ENCODE results near the gene PTH2. TPM values are rescaled to one million over a fixed set of nuclear protein-coding genes. Genes with fewer than 3 reads are reported as not detected.

PTH2 gene
- total RNA-seq, 1 donor from 2014 or later, result not detected

- peak overlapping the region; percentile 56 for H3K27ac Mint-ChIP-seq (ENCODE audit: unreplicated experiment)
- no peak for DNase-seq (ENCODE audit: extremely low spot score, unreplicated experiment)
- TF ChIP-seq, protein P1, sequence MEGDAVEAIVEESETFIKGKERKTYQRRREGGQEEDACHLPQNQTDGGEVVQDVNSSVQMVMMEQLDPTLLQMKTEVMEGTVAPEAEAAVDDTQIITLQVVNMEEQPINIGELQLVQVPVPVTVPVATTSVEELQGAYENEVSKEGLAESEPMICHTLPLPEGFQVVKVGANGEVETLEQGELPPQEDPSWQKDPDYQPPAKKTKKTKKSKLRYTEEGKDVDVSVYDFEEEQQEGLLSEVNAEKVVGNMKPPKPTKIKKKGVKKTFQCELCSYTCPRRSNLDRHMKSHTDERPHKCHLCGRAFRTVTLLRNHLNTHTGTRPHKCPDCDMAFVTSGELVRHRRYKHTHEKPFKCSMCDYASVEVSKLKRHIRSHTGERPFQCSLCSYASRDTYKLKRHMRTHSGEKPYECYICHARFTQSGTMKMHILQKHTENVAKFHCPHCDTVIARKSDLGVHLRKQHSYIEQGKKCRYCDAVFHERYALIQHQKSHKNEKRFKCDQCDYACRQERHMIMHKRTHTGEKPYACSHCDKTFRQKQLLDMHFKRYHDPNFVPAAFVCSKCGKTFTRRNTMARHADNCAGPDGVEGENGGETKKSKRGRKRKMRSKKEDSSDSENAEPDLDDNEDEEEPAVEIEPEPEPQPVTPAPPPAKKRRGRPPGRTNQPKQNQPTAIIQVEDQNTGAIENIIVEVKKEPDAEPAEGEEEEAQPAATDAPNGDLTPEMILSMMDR (IDR thresholded peaks at IDR 0.05), result no peak
- H3K27me3 Mint-ChIP-seq (ENCODE audit: unreplicated experiment), result peaks cover 11% of the 10 kb centered on the region
- H3K9me3 Mint-ChIP-seq (ENCODE audit: unreplicated experiment), result no peaks in the 10 kb centered on the region
- H3K4me1 Mint-ChIP-seq (ENCODE audit: unreplicated experiment), result peaks cover 19% of the 10 kb centered on the region
- H3K36me3 Mint-ChIP-seq (ENCODE audit: unreplicated experiment), result no peaks in the 10 kb centered on the region
- H3K4me3 Mint-ChIP-seq (ENCODE audit: unreplicated experiment), result peak overlapping the region; percentile 7
These were observed 19.6 kb downstream of the PTH2 start for GRCh38 chr19:49403404-49404187.

GRCh38 chr19:49400029-49400428, 23.2 kb downstream of the PTH2 start:
- H3K9me3 Mint-ChIP-seq (ENCODE audit: unreplicated experiment), result no peaks in the 10 kb centered on the region
- no peak for DNase-seq (ENCODE audit: extremely low spot score, unreplicated experiment)

DNA sequence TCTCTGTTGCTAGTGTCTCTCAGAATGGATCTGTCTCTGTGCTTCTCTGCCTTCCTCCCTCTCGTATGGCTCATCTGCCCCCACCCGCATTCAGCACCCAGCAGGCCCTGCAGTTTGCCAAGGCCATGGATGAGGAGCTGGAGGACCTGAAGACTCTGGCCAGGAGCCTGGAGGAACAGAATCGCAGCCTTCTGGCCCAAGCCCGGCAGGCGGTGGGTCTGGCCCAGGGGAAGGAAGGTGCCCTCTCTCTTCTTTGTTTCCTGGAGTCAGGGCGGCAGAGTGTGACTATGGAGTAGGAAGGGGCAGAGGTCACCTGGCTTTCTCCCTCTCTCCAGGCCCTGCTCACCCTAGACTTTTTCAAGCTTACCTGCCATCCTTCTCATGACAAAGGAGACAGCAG, 24.3 kb downstream of the PTH2 start:
- TF ChIP-seq, protein P1 (IDR thresholded peaks at IDR 0.05), result no peak
- Mint-ChIP-seq H3K9me3 (ENCODE audit: unreplicated experiment) (no peaks in the 10 kb centered on the region), H3K27me3 (ENCODE audit: unreplicated experiment) (peaks cover 9% of the 10 kb centered on the region), H3K27ac (ENCODE audit: unreplicated experiment) (no peak overlapping the region), H3K4me1 (ENCODE audit: unreplicated experiment) (peaks cover 13% of the 10 kb centered on the region), H3K36me3 (ENCODE audit: unreplicated experiment) (no peaks in the 10 kb centered on the region), H3K4me3 (ENCODE audit: unreplicated experiment) (no peak overlapping the region)
- DNase-seq (ENCODE audit: extremely low spot score, unreplicated experiment), result no peak

More at GRCh38 chr19:49400029-49400428, 23.2 kb downstream of the PTH2 start:
- Mint-ChIP-seq H3K27ac (ENCODE audit: unreplicated experiment) (no peak overlapping the region), H3K4me1 (ENCODE audit: unreplicated experiment) (peaks cover 19% of the 10 kb centered on the region), H3K27me3 (ENCODE audit: unreplicated experiment) (peaks cover 9% of the 10 kb centered on the region), H3K36me3 (ENCODE audit: unreplicated experiment) (no peaks in the 10 kb centered on the region), H3K4me3 (ENCODE audit: unreplicated experiment) (no peak overlapping the region)
- TF ChIP-seq, protein P1 (IDR thresholded peaks at IDR 0.05), result no peak

DNA sequence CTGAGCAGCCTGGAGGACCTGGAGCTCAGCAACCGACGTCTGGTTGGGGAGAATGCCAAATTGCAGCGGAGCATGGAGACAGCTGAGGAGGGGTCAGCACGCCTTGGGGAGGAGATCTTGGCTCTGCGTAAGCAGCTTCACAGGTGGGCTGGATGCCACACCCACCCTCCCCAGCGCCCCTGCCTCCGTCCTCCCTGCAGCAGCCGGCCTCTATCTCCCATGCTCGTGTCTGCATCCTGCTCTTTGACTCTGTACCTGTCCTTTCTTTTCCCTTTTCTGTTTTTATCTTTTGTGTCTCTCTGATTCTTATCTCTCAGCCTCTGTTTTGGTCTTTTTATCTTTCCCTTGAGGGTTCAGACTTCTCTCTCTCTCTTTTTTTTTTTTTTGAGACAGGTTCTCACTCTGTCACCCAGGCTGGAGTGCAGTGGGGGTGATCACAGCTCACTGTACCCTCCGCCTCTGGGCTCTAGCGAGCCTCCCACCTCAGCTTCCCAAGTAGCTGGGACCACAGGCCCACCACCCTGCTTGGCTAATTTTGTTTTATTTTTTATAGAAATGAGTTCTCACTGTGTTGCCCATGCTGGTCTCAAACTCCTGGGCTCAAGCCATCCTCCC, 25.1 kb downstream of the PTH2 start:
- DNase-seq (ENCODE audit: extremely low spot score, unreplicated experiment), result no peak
- TF ChIP-seq, protein P1 (IDR thresholded peaks at IDR 0.05), result no peak
- Mint-ChIP-seq H3K4me3 (ENCODE audit: unreplicated experiment) (no peak overlapping the region), H3K9me3 (ENCODE audit: unreplicated experiment) (no peaks in the 10 kb centered on the region), H3K4me1 (ENCODE audit: unreplicated experiment) (peaks cover 5% of the 10 kb centered on the region), H3K27ac (ENCODE audit: unreplicated experiment) (no peak overlapping the region), H3K36me3 (ENCODE audit: unreplicated experiment) (no peaks in the 10 kb centered on the region), H3K27me3 (ENCODE audit: unreplicated experiment) (peaks cover 9% of the 10 kb centered on the region)
